ENCODE data around the gene GIPC2.

Gene GIPC2

DNA sequence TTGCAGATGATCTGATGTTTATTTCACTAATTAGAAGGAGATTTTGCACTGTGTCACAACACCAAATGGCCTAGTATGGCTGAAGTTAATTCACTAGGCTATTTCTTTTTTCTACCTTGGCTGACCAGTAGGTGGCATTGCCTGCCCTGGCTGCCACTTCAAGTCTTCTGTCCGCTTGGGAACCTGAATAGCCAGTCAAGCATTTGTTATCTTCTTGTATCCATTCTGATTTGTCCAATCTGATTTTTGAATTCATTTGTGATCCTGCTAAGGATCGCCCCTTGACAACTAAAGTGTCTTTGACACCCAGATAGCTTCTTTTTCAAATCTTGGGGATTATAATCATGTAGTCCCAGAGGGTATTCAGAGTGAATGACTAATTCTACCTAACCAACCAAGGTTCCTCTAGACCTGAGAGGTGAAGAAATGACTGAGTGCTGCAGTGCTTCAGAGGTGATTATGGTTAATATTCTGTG lies 99.4 kb downstream of the GIPC2 start:
- no peak for DNase-seq (ENCODE audit: low read depth in 2 of 2)

DNA sequence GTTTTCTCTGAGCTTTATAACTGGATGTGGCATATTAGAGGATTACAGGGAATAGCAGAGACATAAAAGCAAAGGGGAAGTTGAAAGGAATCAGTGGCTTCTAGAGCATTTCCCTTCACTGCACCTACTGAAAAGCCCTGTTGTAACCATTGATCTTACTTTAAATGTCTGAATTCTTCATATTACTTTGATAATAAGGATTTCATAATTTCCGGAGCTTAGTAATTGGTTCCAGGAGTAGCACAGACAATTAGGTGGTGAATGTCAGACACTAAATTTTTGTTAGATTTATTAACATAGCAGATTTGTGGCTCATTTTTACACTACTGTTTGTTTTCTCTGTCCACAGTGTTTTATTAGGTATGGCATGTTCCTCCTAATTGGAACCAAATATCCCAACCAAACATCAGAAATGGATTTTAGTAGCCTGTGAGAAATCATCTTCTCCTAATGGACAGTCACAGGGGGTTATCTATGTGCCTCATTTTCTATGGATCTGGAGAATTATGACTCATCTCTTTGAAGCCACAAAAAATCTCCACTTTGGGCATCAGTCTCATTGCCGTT lies 100.5 kb downstream of the GIPC2 start:
- DNase-seq (ENCODE audit: low read depth in 2 of 2) = no peak

DNA sequence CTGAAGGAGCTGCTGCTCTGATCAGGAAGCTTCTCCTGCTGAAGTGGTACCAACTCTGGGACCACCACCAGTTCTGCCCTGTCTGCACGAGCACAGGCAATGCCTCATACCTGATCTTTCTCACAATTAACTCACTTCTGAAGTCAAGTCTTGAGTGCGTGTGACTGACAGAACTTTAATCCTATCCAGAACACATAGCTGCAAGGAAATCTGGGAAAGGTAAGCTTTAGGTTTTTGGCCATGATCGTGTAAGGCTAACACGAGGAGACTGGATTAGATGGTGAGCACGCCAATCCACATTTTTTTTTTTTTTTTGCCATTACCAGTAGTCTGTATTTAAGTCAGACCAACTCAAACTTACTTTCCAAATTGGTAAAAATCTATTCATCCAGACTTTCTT lies 101.3 kb downstream of the GIPC2 start:
- DNase-seq (ENCODE audit: low read depth in 2 of 2) = no peak

DNA sequence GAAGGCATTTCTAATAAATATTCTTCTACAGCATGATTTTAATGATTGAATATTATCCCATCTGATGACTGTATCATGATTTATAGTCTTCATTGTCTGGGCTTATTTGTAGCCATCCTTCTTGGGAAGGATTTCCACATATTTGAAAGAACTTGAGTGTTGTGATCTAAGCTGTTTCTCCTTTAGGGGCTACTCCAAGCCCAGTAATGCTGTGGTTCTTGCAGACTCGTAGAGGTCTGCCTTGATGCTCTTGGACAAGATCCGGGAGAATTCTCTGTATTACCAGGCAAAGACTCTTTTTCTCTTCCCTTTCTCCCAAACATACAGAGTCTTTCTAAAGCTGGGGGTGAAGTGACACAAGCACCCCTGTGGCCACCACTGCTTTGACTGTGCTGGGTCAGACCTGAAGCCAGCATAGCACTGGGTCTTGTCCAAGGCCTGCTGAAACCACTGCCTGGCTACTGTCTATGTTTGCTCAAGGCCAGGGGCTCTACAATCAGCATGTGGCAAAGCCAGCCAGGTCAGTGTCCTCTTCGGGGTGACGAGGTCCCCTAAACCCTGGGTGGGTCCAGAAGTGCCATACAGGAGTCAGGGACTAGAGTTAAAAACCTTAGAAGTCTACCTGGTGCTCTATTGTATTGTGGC lies 107.4 kb downstream of the GIPC2 start:
- DNase-seq (ENCODE audit: low read depth in 2 of 2) = no peak

DNA sequence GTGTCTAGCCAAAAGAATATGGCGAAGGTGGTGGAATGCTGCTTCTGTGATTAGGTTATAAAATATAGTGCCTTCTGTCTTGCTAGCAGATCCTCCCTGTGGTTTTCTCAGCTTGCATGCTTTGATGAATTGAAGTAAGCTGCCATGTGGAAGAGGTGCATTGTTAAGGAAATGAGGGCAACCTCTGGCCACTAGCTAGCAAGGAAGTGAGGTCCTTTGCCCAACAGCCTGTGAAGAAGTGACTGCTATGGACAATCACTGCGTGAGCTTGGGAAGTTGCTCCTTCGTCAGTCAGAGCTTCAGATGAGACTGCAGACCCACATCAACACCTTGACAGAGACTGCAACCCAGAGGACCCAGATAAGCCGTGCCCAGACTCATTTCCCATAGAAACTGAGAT lies 109.4 kb downstream of the GIPC2 start:
- DNase-seq (ENCODE audit: low read depth in 2 of 2) = no peak

- no peak for DNase-seq (ENCODE audit: low read depth in 2 of 2)
Measured at GRCh38 chr1:78156805-78157521, 111.2 kb downstream of the GIPC2 start.

- no peak for DNase-seq (ENCODE audit: low read depth in 2 of 2)
Measured at GRCh38 chr1:78165816-78166215, 120.0 kb downstream of the GIPC2 start.

DNA sequence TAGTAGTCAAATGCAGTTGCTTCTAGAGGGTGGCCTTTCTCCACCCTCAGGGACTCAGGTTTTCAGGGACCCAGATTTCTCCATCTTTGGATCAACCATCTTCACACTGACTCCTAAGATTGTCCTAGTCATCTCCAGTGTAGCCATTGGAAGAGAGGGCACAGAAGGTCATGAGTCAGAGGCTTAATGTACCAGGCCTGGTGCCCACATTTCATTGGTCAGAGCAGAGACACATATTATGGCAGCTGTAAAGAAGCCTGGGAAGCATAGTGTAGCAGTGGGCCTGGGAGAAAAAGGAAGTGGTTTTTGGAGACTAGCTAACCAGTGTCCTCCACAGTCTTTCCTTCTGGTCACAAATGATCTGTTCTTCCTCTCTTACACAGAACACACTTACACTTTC lies 122.5 kb downstream of the GIPC2 start:
- DNase-seq (ENCODE audit: low read depth in 2 of 2) = no peak

DNA sequence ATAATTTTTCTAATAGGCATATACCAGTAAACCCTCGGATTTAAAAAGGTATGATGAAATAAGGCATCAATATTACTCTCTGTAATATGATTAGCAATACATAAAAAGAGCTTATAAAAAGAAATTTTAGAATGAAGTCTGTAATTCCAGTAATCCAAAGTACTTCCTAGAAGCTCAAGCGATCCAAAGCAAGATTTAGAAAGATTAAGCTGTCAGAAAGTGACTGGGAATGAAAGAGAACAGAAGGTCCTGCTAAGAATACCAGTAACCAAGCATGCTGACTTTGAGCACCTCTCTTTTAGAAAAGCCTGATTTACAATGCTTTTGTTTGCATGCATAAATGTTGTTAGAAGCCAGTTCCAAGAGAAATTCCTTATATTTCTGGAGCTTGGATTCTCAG lies 125.1 kb downstream of the GIPC2 start:
- DNase-seq (ENCODE audit: low read depth in 2 of 2) = no peak

- DNase-seq (ENCODE audit: low read depth in 2 of 2) = no peak
Measured at GRCh38 chr1:78171736-78172590, 126.2 kb downstream of the GIPC2 start.

DNA sequence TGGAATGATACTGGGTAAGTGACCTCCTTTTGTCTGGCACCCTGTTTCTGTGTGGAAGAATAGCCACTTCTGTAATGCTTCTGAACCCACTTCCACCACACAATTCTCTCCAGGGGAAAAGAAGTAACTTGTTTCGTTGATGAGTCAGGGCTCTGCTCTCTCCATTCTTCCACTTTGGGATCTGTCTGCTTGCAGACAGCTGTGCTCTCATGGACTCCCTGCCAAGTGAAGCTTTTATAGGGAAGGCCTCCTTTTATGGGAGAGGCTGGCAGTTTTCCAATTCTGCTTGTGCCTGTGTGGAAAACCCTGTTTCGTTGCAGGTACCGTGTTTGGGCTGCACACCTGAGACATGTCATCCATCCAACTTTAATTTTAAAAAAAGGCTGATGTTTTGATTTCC lies 130.7 kb downstream of the GIPC2 start:
- DNase-seq (ENCODE audit: low read depth in 2 of 2) = no peak

GRCh38 chr1:78177708-78178270 lies 132.0 kb downstream of the GIPC2 start:
- no peak for DNase-seq (ENCODE audit: low read depth in 2 of 2)

- no peak for DNase-seq (ENCODE audit: low read depth in 2 of 2)
Measured at GRCh38 chr1:78178816-78179215, 133.1 kb downstream of the GIPC2 start.

DNA sequence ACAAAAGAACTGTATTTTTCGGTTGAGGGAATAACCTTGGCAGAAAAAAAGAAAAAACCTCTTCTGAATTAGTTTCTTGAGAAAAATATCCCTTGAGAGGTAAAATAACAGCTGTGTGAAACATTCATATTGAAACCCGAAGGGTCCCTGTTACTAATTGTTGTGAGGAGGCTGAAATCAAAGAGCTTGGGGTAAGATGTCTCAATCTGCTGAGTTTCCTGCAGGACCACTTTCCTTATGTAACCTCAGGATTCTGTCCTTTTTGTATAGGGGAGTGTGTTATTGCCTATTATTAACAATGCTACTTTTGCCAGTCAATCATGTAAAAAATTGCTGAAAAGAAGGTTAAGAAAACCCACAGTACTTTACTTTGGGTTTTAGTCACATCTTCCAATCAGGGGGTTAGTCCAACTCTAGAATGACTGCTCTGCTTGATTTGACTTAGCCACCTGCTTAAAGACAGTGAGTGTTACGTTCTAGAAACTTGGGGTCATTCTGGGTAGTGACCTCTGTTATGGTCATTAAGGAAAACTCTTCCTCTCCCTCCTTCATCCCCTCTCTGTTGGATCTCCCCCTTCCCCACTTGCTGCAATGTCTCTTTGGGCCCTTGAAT lies 138.8 kb downstream of the GIPC2 start:
- DNase-seq (ENCODE audit: low read depth in 2 of 2) = no peak
